ENCODE data around the gene FAM222B.
"Not testable (repeated sequence)": the region's sequence is repeated elsewhere in the genome, so short reads cannot be mapped to it uniquely, and the experiment has no call there.

The FAM222B gene

GRCh38 chr17:28841901-28842281 is 699 bp downstream of the FAM222B start:
- DNase-seq (ENCODE audit: low read depth in 2 of 2), result no peak

- DNase-seq (ENCODE audit: low read depth in 2 of 2), result no peak
These were observed 3.4 kb downstream of the FAM222B start for GRCh38 chr17:28839221-28839620.

- not testable (repeated sequence) for DNase-seq (ENCODE audit: low read depth in 2 of 2)
These were observed 6.0 kb downstream of the FAM222B start for GRCh38 chr17:28836541-28836940.

- no peak for DNase-seq (ENCODE audit: low read depth in 2 of 2)
These were observed 8.2 kb downstream of the FAM222B start for GRCh38 chr17:28834420-28834819.

GRCh38 chr17:28828294-28829040 is 14.1 kb downstream of the FAM222B start:
- DNase-seq (ENCODE audit: low read depth in 2 of 2), result no peak

GRCh38 chr17:28827672-28828071 is 14.9 kb downstream of the FAM222B start:
- no peak for DNase-seq (ENCODE audit: low read depth in 2 of 2)

- DNase-seq (ENCODE audit: low read depth in 2 of 2), result no peak
These were observed 23.0 kb downstream of the FAM222B start for GRCh38 chr17:28819582-28819981.

- no peak for DNase-seq (ENCODE audit: low read depth in 2 of 2)
These were observed 23.8 kb downstream of the FAM222B start for GRCh38 chr17:28818819-28819221.

GRCh38 chr17:28816540-28816939 is 26.1 kb downstream of the FAM222B start:
- DNase-seq (ENCODE audit: low read depth in 2 of 2), result no peak

- peak; percentile 11 to 19 for DNase-seq (ENCODE audit: low read depth in 2 of 2)
These were observed 29.7 kb downstream of the FAM222B start for GRCh38 chr17:28812748-28813377.

GRCh38 chr17:28812091-28812747 is 30.4 kb downstream of the FAM222B start:
- DNase-seq (ENCODE audit: low read depth in 2 of 2), result peak; percentile 90 to 91

GRCh38 chr17:28811651-28812090 is 30.9 kb downstream of the FAM222B start:
- DNase-seq (ENCODE audit: low read depth in 2 of 2), result no peak

- no peak for DNase-seq (ENCODE audit: low read depth in 2 of 2)
These were observed 32.2 kb downstream of the FAM222B start for GRCh38 chr17:28810437-28810836.

- peak; percentile 33 for DNase-seq (ENCODE audit: low read depth in 2 of 2)
These were observed 34.5 kb downstream of the FAM222B start for GRCh38 chr17:28807925-28808634.

- no peak for DNase-seq (ENCODE audit: low read depth in 2 of 2)
These were observed 46.5 kb downstream of the FAM222B start for GRCh38 chr17:28796062-28796461.

- DNase-seq (ENCODE audit: low read depth in 2 of 2), result not testable (repeated sequence)
These were observed 47.6 kb downstream of the FAM222B start for GRCh38 chr17:28794846-28795441.

GRCh38 chr17:28792877-28793661 is 49.5 kb downstream of the FAM222B start:
- no peak for DNase-seq (ENCODE audit: low read depth in 2 of 2)

- no peak for DNase-seq (ENCODE audit: low read depth in 2 of 2)
These were observed 54.5 kb downstream of the FAM222B start for GRCh38 chr17:28788100-28788499.

- no peak for DNase-seq (ENCODE audit: low read depth in 2 of 2)
These were observed 59.4 kb downstream of the FAM222B start for GRCh38 chr17:28783161-28783560.

- DNase-seq (ENCODE audit: low read depth in 2 of 2), result not testable (repeated sequence)
These were observed 63.0 kb downstream of the FAM222B start for GRCh38 chr17:28779601-28780000.

GRCh38 chr17:28777178-28777577 is 65.4 kb downstream of the FAM222B start:
- DNase-seq (ENCODE audit: low read depth in 2 of 2), result no peak
